Fibroblast of mammary gland (primary cell): ENCODE data around the gene ANKRD28.
A peak's percentile ranks its signal among the peaks of the same experiment; 100 is the strongest.

Experiments used
- DNase-seq: peaks from one replicate; pipeline ENCODE4 v3.0.0-alpha.2; 2010; ENCODE audit warnings: low read depth
- H3K4me3 ChIP-seq: 2 replicates; pipeline ENCODE4 v1.5.1; 2011; ENCODE audit warnings: low read depth, mild to moderate bottlenecking, low read length, moderate library complexity; ENCODE audit not compliant: control insufficient read depth
- CTCF ChIP-seq: conservative IDR thresholded peaks from 2 replicates; pipeline ENCODE4 v1.5.1; 2011; ENCODE audit warnings: low read depth, low read length, inconsistent platforms; ENCODE audit not compliant: control insufficient read depth, insufficient read depth

Gene ANKRD28

GRCh38 chr3:15690230-15690629 is 107.5 kb downstream of the ANKRD28 start:
- no peak for DNase-seq
- TF ChIP-seq CTCF = no peak
- H3K4me3 ChIP-seq = no peak overlapping the region

GRCh38 chr3:15685927-15686326 is 111.9 kb downstream of the ANKRD28 start:
- no peak for DNase-seq

GRCh38 chr3:15683253-15683652 is 114.5 kb downstream of the ANKRD28 start:
- TF ChIP-seq CTCF = no peak
- DNase-seq = no peak
- H3K4me3 ChIP-seq = no peak overlapping the region

More at GRCh38 chr3:15685927-15686326, 111.9 kb downstream of the ANKRD28 start:
- no peak overlapping the region for H3K4me3 ChIP-seq
- TF ChIP-seq CTCF = no peak

- H3K4me3 ChIP-seq = no peak overlapping the region
- TF ChIP-seq CTCF = no peak
- DNase-seq = peak; percentile 34
Observed at GRCh38 chr3:15682561-15683185, 115.1 kb downstream of the ANKRD28 start.

- TF ChIP-seq CTCF = no peak
Observed at GRCh38 chr3:15681668-15682067, 116.1 kb downstream of the ANKRD28 start.

GRCh38 chr3:15679306-15679705 is 118.5 kb downstream of the ANKRD28 start:
- no peak for DNase-seq
- no peak overlapping the region for H3K4me3 ChIP-seq
- no peak for TF ChIP-seq CTCF

More at GRCh38 chr3:15681668-15682067, 116.1 kb downstream of the ANKRD28 start:
- no peak overlapping the region for H3K4me3 ChIP-seq
- DNase-seq = no peak

GRCh38 chr3:15676259-15676658 is 121.5 kb downstream of the ANKRD28 start:
- H3K4me3 ChIP-seq = no peak overlapping the region
- DNase-seq = no peak
- TF ChIP-seq CTCF = no peak
